GM23248 (cell line): ENCODE results near the gene CCDC34. TPM values are rescaled to one million over a fixed set of nuclear protein-coding genes. Genes with fewer than 3 reads are reported as not detected.

ENCODE experiments used
- DNase-seq: peaks from one replicate; pipeline ENCODE4 v3.0.0-alpha.2; 2015
- H2AFZ ChIP-seq: fragments of 200-600 bp; sonication (generic); 2 replicates; pipeline ENCODE4 v1.6.1; 2016; ENCODE audit warnings: antibody characterized with exemption
- H3F3A ChIP-seq: fragments of 200-600 bp; sonication (generic); 2 replicates; pipeline ENCODE4 v1.6.1; 2016; ENCODE audit warnings: mild to moderate bottlenecking, antibody characterized with exemption, mixed run types; ENCODE audit not compliant: insufficient read depth
- H3K27ac ChIP-seq: fragments of 200-600 bp; sonication (generic); 2 replicates; pipeline ENCODE4 v1.5.1; 2016; ENCODE audit warnings: mild to moderate bottlenecking
- H3K27me3 ChIP-seq: fragments of 200-600 bp; sonication (generic); replicated peaks from 2 replicates; pipeline ENCODE4 v1.6.1; 2016; ENCODE audit warnings: mild to moderate bottlenecking; ENCODE audit not compliant: insufficient read depth
- H3K36me3 ChIP-seq: fragments of 200-600 bp; sonication (generic); 2 replicates; pipeline ENCODE4 v1.6.1; 2016; ENCODE audit warnings: low read depth, mild to moderate bottlenecking
- H3K4me1 ChIP-seq: fragments of 200-600 bp; sonication (generic); 2 replicates; pipeline ENCODE4 v1.6.1; 2016; ENCODE audit warnings: mild to moderate bottlenecking; ENCODE audit not compliant: insufficient read depth
- H3K4me2 ChIP-seq: fragments of 200-600 bp; sonication (generic); one replicate; pipeline ENCODE4 v1.6.1; 2016; ENCODE audit warnings: mild to moderate bottlenecking; ENCODE audit not compliant: unreplicated experiment
- H3K4me3 ChIP-seq: fragments of 200-600 bp; sonication (generic); 2 replicates; pipeline ENCODE4 v1.5.1; 2016; ENCODE audit warnings: mild to moderate bottlenecking
- H3K79me2 ChIP-seq: fragments of 200-600 bp; sonication (generic); 2 replicates; pipeline ENCODE4 v1.6.1; 2016; ENCODE audit warnings: mild to moderate bottlenecking; ENCODE audit not compliant: insufficient read depth
- H3K9ac ChIP-seq: fragments of 200-600 bp; sonication (generic); 2 replicates; pipeline ENCODE4 v1.6.1; 2016; ENCODE audit warnings: mild to moderate bottlenecking
- H3K9me2 ChIP-seq: fragments of 200-600 bp; sonication (generic); 2 replicates; pipeline ENCODE4 v1.6.1; 2016; ENCODE audit warnings: mixed run types, mild to moderate bottlenecking, moderate library complexity; ENCODE audit not compliant: insufficient read depth
- H3K9me3 ChIP-seq: fragments of 200-600 bp; sonication (generic); one replicate; pipeline ENCODE4 v1.6.1; 2017; ENCODE audit warnings: low read depth
- H4K20me1 ChIP-seq: fragments of 200-600 bp; sonication (generic); 2 replicates; pipeline ENCODE4 v1.6.0; 2016; ENCODE audit not compliant: insufficient read depth
- EZH2 ChIP-seq: fragments of 200-600 bp; sonication (generic); IDR thresholded peaks from 2 replicates; pipeline ENCODE4 v1.6.1; 2018; ENCODE audit warnings: antibody characterized with exemption, mild to moderate bottlenecking; ENCODE audit not compliant: insufficient read depth, poor library complexity, severe bottlenecking
- EZH2phosphoT487 ChIP-seq: fragments of 200-600 bp; sonication (generic); IDR thresholded peaks from 2 replicates; pipeline ENCODE4 v1.6.1; 2018; ENCODE audit warnings: antibody characterized with exemption, moderate library complexity, mild to moderate bottlenecking, low read depth; ENCODE audit not compliant: insufficient read depth
- WGBS, 2 experiments: methylation state at CpG; one replicate each; pipeline ENCODE4 v1.1.6; 2015 to 2017; ENCODE audit warnings: low lambda C conversion rate in 2 of 2, low coverage in 1 of 2; ENCODE audit errors: missing lambda C conversion rate in 2 of 2; 5-methylcytosine and 5-hydroxymethylcytosine counted together
- in situ Hi-C: fragments of 300-500 bp; cut with MboI; formaldehyde crosslinking; loops from 2 replicates; pipeline ENCODE4 v1.15.0; 2020
- polyA plus RNA-seq: library from polyadenylated mRNA; unstranded; fragments of >200 nt; fragmentation: Nextera tagmentation; extraction: Ambion mirVana; gene quantifications from 2 replicates; pipeline ENCODE4 v1.2.1, GENCODE V29; 2016
- total RNA-seq: library from RNA; depleted of rRNA; stranded (reverse); fragments of >200 nt; shearing (Covaris generic); gene quantifications from 2 replicates; pipeline ENCODE4 v1.2.3, GENCODE V29; 2014

The CCDC34 gene
- total and polyA plus RNA-seq, 2 experiments from 2014 or later: 5.7 to 7.8 TPM

DNA sequence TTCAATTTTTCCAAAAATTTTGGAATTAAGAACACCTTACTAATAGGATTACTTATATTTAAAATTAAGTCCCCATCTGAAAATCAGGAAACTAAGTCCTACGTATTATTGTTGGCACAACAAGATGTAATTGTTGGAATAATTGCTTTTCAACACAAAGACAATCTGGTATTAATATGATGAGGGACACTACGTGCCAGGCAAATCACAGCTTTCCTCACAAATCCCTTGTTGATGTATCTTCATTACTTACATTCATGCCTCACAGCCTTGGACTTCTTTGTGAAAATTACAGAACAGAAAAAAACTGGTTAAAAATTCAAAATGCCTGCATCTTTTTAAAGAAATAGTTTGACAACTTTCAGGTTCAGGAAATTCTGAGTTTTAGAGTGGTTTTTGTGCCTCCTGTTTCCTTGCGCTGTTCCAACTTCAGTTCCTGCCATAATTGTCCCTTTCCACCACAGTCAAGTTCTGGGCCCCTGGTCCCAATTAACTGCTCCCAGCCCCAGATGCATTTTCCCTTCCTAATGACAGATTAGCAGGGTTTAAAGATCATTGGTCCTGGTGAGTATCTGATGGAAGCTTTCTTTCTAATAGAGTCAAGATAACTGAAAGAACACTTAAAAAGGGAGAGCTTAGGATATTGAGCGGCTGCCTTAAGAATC, 23.3 kb upstream of the CCDC34 start:
- Histone ChIP-seq H2AFZ (no peak overlapping the region; the same call in 1 of the 2 replicates), H3K4me1 (peaks cover 71% of the 10 kb centered on the region), H3F3A (peaks cover 42% of the 10 kb centered on the region), H3K79me2 (peaks cover 28% of the 10 kb centered on the region), H3K4me3 (no peak overlapping the region), H3K36me3 (peaks cover 9% of the 10 kb centered on the region), H3K4me2 (peak overlapping the region; percentile 91), H4K20me1 (no peaks in the 10 kb centered on the region), H3K9me2 (no peaks in the 10 kb centered on the region), H3K27ac (peak overlapping the region; percentile 79), H3K27me3 (no peaks in the 10 kb centered on the region), H3K9ac (peak overlapping the region; percentile 62; the same call in 1 of the 2 replicates), H3K9me3 (no peaks in the 10 kb centered on the region)
- 53 to 54% methylated on average over 4 of the region's 4 CpGs for WGBS, 2 experiments
- in situ Hi-C loops: no loop called here
- DNase-seq: peak; percentile 14
- no peak for TF ChIP-seq EZH2phosphoT487
- no peak for TF ChIP-seq EZH2

DNA sequence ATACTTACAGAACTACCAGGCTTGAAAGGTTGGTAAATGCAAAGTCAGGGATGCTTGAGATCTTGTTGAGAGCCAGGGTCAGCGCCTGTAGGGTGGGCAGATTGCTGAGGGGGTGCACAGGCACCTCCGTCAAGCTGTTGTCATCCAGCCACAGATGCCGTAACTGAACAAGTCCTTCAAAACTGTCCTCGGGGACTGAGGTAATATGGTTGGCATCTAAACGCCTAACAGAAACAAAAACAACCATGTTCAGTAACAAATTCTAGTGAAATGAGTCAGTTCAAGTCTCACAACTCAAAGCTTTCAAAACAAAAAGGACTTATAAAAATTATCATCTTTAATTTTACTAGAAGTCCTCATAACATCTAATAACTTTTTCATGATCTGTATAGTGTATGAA, 22.2 kb upstream of the CCDC34 start:
- H3K4me3 ChIP-seq: peak overlapping the region; percentile 58
- H2AFZ ChIP-seq: peak overlapping the region; percentile 53
- no peaks in the 10 kb centered on the region for H3K27me3 ChIP-seq
- no peaks in the 10 kb centered on the region for H3K9me2 ChIP-seq
- no peak for TF ChIP-seq EZH2phosphoT487
- TF ChIP-seq EZH2: no peak
- DNase-seq: peak; percentile 92
- peak overlapping the region; percentile 91 for H3K4me2 ChIP-seq
- H3F3A ChIP-seq: peaks cover 32% of the 10 kb centered on the region
- H3K27ac ChIP-seq: peak overlapping the region; percentile 79
- peaks cover 20% of the 10 kb centered on the region for H3K36me3 ChIP-seq
- peak overlapping the region; percentile 62 for H3K9ac ChIP-seq
- H3K4me1 ChIP-seq: peaks cover 60% of the 10 kb centered on the region
- H3K9me3 ChIP-seq: no peaks in the 10 kb centered on the region
- in situ Hi-C loops: no loop called here
- no peaks in the 10 kb centered on the region for H4K20me1 ChIP-seq
- WGBS, 2 experiments: 10% methylated on average over 5 of the region's 5 CpGs
- peaks cover 28% of the 10 kb centered on the region for H3K79me2 ChIP-seq

DNA sequence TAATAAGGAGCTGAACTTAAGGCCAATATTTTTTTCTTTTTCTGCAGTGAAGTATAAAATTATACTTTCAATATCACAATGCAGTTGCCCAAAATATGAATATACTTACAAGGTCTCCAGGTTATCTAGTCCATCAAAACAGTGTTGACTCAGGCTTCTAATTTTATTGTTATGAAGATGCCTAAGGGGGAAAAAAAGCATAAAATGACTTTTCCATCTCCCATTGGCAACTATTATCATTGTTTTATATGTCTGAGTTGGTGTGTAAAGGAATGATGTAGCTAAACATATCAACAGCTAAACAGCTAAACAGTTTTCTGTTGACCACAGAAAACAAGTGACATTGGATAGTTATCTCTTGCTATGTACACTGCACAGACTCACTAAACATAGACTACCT, 21.2 kb upstream of the CCDC34 start:
- Histone ChIP-seq H3K79me2 (peaks cover 28% of the 10 kb centered on the region), H3K36me3 (peaks cover 23% of the 10 kb centered on the region), H3K27ac (peak overlapping the region; percentile 79), H3K9me3 (no peaks in the 10 kb centered on the region), H3K27me3 (no peaks in the 10 kb centered on the region), H4K20me1 (no peaks in the 10 kb centered on the region), H3K4me2 (peak overlapping the region; percentile 91), H2AFZ (no peak overlapping the region), H3K4me3 (peak overlapping the region; percentile 58), H3K9ac (peak overlapping the region; percentile 62; the same call in 1 of the 2 replicates), H3K9me2 (no peaks in the 10 kb centered on the region), H3K4me1 (peaks cover 53% of the 10 kb centered on the region), H3F3A (peaks cover 22% of the 10 kb centered on the region)
- DNase-seq: no peak
- in situ Hi-C loops: no loop called here
- TF ChIP-seq EZH2 (no peak), EZH2phosphoT487 (no peak)

DNA sequence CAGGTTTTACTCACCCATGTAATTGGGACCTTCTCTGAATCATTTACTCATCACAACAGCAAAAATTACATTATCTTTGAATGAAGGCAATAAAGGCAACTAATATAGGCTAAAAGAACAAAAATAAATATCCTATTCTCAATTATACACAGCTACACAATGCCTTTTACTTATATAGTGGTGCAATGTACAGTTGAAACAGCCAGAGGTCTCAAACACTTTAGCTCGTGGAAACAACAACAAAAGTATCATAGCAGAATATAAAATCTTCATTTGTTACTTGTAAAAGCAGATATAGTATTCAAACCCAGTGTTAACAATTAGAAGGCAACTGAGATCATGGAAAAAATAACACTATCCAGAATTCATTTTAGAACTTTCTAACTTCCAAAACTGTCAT, 20.6 kb upstream of the CCDC34 start:
- peaks cover 16% of the 10 kb centered on the region for H3F3A ChIP-seq
- H3K79me2 ChIP-seq: peaks cover 28% of the 10 kb centered on the region
- no peak overlapping the region for H3K4me3 ChIP-seq
- peak overlapping the region; percentile 91 for H3K4me2 ChIP-seq
- TF ChIP-seq EZH2phosphoT487 (no peak), EZH2 (no peak)
- no peaks in the 10 kb centered on the region for H3K27me3 ChIP-seq
- H3K36me3 ChIP-seq: peaks cover 27% of the 10 kb centered on the region
- no peaks in the 10 kb centered on the region for H4K20me1 ChIP-seq
- H3K9ac ChIP-seq: no peak overlapping the region
- no peaks in the 10 kb centered on the region for H3K9me2 ChIP-seq
- no peak overlapping the region for H3K27ac ChIP-seq
- H3K4me1 ChIP-seq: peaks cover 47% of the 10 kb centered on the region
- no peak for DNase-seq
- no peak overlapping the region for H2AFZ ChIP-seq
- 90 to 100% methylated on average over 1 of the region's 1 CpG for WGBS, 2 experiments
- in situ Hi-C loops: no loop called here
- H3K9me3 ChIP-seq: no peaks in the 10 kb centered on the region
